ENCODE measurements around the gene RASGEF1B.
A peak's percentile ranks its signal among the peaks of the same experiment; 100 is the strongest.

DNA sequence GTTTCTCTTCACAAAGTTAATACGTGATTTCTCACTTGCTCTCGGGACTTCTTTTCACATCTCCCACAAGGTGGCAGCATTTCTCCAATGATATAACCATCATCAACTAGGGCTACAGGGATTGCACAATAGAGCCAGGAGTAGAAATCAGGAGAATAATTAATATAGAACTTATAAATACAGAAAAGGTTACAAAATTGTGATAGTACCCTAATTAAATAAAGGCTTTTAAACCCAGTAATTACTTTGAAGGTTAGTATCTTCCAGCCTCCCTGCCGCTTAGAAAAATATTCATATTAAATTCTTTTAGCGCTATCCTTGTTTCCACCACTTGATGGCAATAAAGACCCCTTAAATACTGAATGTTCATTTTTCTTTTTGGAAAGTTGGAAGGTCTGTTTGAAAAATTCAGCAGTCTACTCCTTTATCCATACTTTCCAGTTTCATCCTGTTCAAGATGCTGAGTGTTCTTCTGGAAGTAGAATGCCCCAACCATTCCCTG, 65.8 kb downstream of the RASGEF1B start:
- no peak for TF ChIP-seq POLR2A (IDR thresholded peaks at IDR 0.05)
- TF ChIP-seq, protein P1, sequence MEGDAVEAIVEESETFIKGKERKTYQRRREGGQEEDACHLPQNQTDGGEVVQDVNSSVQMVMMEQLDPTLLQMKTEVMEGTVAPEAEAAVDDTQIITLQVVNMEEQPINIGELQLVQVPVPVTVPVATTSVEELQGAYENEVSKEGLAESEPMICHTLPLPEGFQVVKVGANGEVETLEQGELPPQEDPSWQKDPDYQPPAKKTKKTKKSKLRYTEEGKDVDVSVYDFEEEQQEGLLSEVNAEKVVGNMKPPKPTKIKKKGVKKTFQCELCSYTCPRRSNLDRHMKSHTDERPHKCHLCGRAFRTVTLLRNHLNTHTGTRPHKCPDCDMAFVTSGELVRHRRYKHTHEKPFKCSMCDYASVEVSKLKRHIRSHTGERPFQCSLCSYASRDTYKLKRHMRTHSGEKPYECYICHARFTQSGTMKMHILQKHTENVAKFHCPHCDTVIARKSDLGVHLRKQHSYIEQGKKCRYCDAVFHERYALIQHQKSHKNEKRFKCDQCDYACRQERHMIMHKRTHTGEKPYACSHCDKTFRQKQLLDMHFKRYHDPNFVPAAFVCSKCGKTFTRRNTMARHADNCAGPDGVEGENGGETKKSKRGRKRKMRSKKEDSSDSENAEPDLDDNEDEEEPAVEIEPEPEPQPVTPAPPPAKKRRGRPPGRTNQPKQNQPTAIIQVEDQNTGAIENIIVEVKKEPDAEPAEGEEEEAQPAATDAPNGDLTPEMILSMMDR (IDR thresholded peaks at IDR 0.05): peak; percentile 46 to 91 (median 80)
